HEK293 (cell line): ENCODE data around the gene TRMT61A.

Source experiments
- CTCF ChIA-PET: fragments of 350-600 bp; formaldehyde crosslinking; extraction: SDS; loops from one replicate; lab custom pipeline; 2021; ENCODE audit warnings: antibody characterized with exemption; lab: Yijun Ruan, JAX
- POLR2A ChIA-PET: fragments of 300-600 bp; formaldehyde crosslinking; extraction: SDS; loops from one replicate; lab custom pipeline; 2020; ENCODE audit warnings: antibody characterized with exemption, inconsistent platforms; lab: Yijun Ruan, JAX
- H3K27ac ChIP-seq: fragments of 200-500 bp; sonication (Bioruptor generic); 2 replicates; pipeline ENCODE4 v1.5.1; 2014; ENCODE audit warnings: low read depth, low read length, control low read depth, inconsistent platforms; ENCODE audit errors: extremely low read depth
- H3K36me3 ChIP-seq, 2 experiments: fragments of 200-500 bp in 1 of 2; sonication (Bioruptor generic) in 1 of 2; 1 replicate in 1 of 2; 2 replicates in 1 of 2; pipeline ENCODE4 v1.5.1; 2014 to 2017; ENCODE audit warnings: inconsistent platforms in 2 of 2, low read length in 2 of 2; ENCODE audit not compliant: control insufficient read depth in 2 of 2, insufficient read depth in 1 of 2
- H3K4me1 ChIP-seq: fragments of 200-500 bp; sonication (Bioruptor generic); 2 replicates; pipeline ENCODE4 v1.5.1; 2014; ENCODE audit warnings: mild to moderate bottlenecking, low read length, inconsistent platforms; ENCODE audit not compliant: control insufficient read depth, insufficient read depth
- H3K4me3 ChIP-seq: 2 replicates; pipeline ENCODE4 v1.5.1; 2011; ENCODE audit warnings: low read depth, mild to moderate bottlenecking, control low read depth, low read length, moderate library complexity
- H3K9me3 ChIP-seq: fragments of 200-500 bp; sonication (Bioruptor generic); 2 replicates; pipeline ENCODE4 v1.5.1; 2014; ENCODE audit warnings: low read depth, low read length, inconsistent platforms; ENCODE audit not compliant: control insufficient read depth, insufficient read depth
- GLI4 ChIP-seq: fragments of 450-650 bp; formaldehyde crosslinking; IDR thresholded peaks from 2 replicates; pipeline ENCODE4 v1.5.1; 2016; ENCODE audit warnings: missing biosample characterization, missing genetic modification characterization
- HOXD13 ChIP-seq: sonication (generic); formaldehyde crosslinking; IDR thresholded peaks from 2 replicates; pipeline ENCODE4 v1.8.0; 2022; ENCODE audit warnings: missing genetic modification reagents, borderline replicate concordance
- KLF8 ChIP-seq: fragments of 450-650 bp; formaldehyde crosslinking; IDR thresholded peaks from 2 replicates; pipeline ENCODE4 v1.5.1; 2016; ENCODE audit warnings: missing biosample characterization, missing genetic modification characterization
- ZFP69B ChIP-seq: fragments of 450-650 bp; formaldehyde crosslinking; IDR thresholded peaks from 2 replicates; pipeline ENCODE4 v1.5.1; 2016; ENCODE audit warnings: missing biosample characterization, missing genetic modification characterization
- ZNF341 ChIP-seq: fragments of 450-650 bp; formaldehyde crosslinking; IDR thresholded peaks from 2 replicates; pipeline ENCODE4; 2016; ENCODE audit warnings: low read depth, missing biosample characterization, missing genetic modification characterization
- ZNF776 ChIP-seq: fragments of 450-650 bp; formaldehyde crosslinking; IDR thresholded peaks from 2 replicates; pipeline ENCODE4 v1.5.0; 2017; ENCODE audit warnings: missing biosample characterization, missing genetic modification characterization, borderline replicate concordance
- ZNF785 ChIP-seq: fragments of 450-650 bp; formaldehyde crosslinking; IDR thresholded peaks from 2 replicates; pipeline ENCODE4 v1.5.1; 2016; ENCODE audit warnings: missing biosample characterization, missing genetic modification characterization

TRMT61A gene

DNA sequence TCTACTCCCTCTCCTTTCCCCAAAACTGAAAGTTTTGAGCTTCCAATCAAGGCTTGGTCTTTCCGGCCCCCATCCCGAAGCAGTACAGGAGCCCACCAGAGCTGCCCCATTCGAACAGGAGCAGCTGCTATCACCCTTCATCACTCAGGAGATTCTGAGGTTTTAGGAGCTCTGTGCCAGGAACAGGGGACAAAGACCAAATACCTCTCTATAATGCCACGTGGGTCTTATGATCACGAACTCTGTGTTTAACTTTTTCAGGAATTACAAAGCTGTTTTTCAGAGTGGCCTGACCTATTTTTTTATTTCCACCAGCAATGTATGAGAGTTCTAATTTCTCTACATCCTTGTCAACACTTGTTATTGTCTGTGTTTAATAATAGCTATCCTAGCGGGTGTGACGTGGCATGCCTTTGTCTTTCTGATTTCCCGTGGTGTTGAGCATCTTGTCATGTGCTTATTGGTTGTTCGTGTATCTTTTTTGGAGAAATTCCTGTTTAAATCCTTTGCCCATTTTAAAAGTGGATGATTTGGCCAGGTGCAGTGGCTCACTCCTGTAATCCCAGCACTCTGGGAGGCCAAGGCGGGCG lies 55.4 kb downstream of the TRMT61A start:
- CTCF ChIA-PET = interaction anchor here (0.6 to 0.7 kb wide), 3 partner anchors 510 to 1356 kb away, joined by 3 to 5 read pairs (median 3); no protein-coding TSS in a partner anchor
- no peak overlapping the region for H3K27ac ChIP-seq
- TF ChIP-seq ZNF776 (tag by site-specific recombination) (no peak), GLI4 (tag by site-specific recombination) (no peak), HOXD13 (CRISPR knock-in tag) (no peak), ZFP69B (tag by site-specific recombination) (no peak), ZNF341 (tag by site-specific recombination) (no peak), ZNF785 (tag by site-specific recombination) (no peak), KLF8 (tag by site-specific recombination) (no peak)
- TF ChIP-seq, all 188 proteins: peak for 0
- H3K4me3 ChIP-seq = no peak overlapping the region
- H3K36me3 ChIP-seq = peaks cover 0 to 16% of the 10 kb centered on the region in 2 experiments; a peak in 2 of 3 replicates
- no peaks in the 10 kb centered on the region for H3K9me3 ChIP-seq
- POLR2A ChIA-PET = no interaction called here
- no peaks in the 10 kb centered on the region for H3K4me1 ChIP-seq
